Neuronal stem cell (in vitro differentiated cells): Measurements from ENCODE around the gene MTX3.

Source experiments
- DNase-seq: peaks from one replicate; pipeline ENCODE4 v3.0.0-alpha.2; 2013; ENCODE audit warnings: low spot score
- H2AFZ ChIP-seq: one replicate; pipeline ENCODE4 v1.6.1; 2013; ENCODE audit warnings: mild to moderate bottlenecking, low read length, inconsistent platforms
- H2AK5ac ChIP-seq: 2 replicates; pipeline ENCODE4 v1.6.1; 2013; ENCODE audit warnings: low read depth, mild to moderate bottlenecking, inconsistent platforms, low read length, moderate library complexity, mixed read lengths
- H2BK120ac ChIP-seq: 2 replicates; pipeline ENCODE4 v1.6.1; 2013; ENCODE audit warnings: low read depth, mild to moderate bottlenecking, inconsistent platforms, low read length, moderate library complexity, mixed read lengths
- H2BK12ac ChIP-seq: one replicate; pipeline ENCODE4 v1.6.1; 2013; ENCODE audit warnings: low read length, inconsistent platforms
- H2BK15ac ChIP-seq: 2 replicates; pipeline ENCODE4 v1.6.1; 2013; ENCODE audit warnings: mild to moderate bottlenecking, low read length, inconsistent platforms, mixed read lengths
- H2BK5ac ChIP-seq: one replicate; pipeline ENCODE4 v1.6.1; 2013; ENCODE audit warnings: inconsistent platforms, mild to moderate bottlenecking, low read length, moderate library complexity
- H3K14ac ChIP-seq: one replicate; pipeline ENCODE4 v1.6.1; 2013; ENCODE audit warnings: low read length, inconsistent platforms
- H3K18ac ChIP-seq: 2 replicates; pipeline ENCODE4 v1.6.1; 2013; ENCODE audit warnings: low read length, inconsistent platforms
- H3K23ac ChIP-seq: 2 replicates; pipeline ENCODE4 v1.6.1; 2013; ENCODE audit warnings: low read depth, mild to moderate bottlenecking, mixed read lengths, low read length, inconsistent platforms; ENCODE audit not compliant: poor library complexity
- H3K27ac ChIP-seq: replicated peaks from 3 replicates; pipeline ENCODE4 v1.5.1; 2013; ENCODE audit warnings: low read length, inconsistent platforms
- H3K27me3 ChIP-seq, 3 experiments: 2 replicates each; pipeline ENCODE4 v1.6.1; 2013; ENCODE audit warnings: low read length in 3 of 3, mild to moderate bottlenecking in 2 of 3, inconsistent platforms in 1 of 3, low read depth in 1 of 3, mixed read lengths in 1 of 3, moderate library complexity in 1 of 3; ENCODE audit not compliant: control insufficient read depth in 3 of 3, insufficient read depth in 3 of 3
- H3K36me3 ChIP-seq, 2 donors: replicated peaks in 1 of 2; 2 replicates each; pipeline ENCODE4 v1.6.1; 2013; ENCODE audit warnings: low read length in 2 of 2; ENCODE audit not compliant: control insufficient read depth in 2 of 2, insufficient read depth in 2 of 2
- H3K4ac ChIP-seq: 2 replicates; pipeline ENCODE4 v1.6.1; 2013; ENCODE audit warnings: inconsistent platforms, mild to moderate bottlenecking, low read length, moderate library complexity
- H3K4me1 ChIP-seq, 2 donors: 1 replicate in 1 of 2; 2 replicates in 1 of 2; pipeline ENCODE4 v1.6.1; 2013; ENCODE audit warnings: low read length in 2 of 2, low read depth in 1 of 2; ENCODE audit not compliant: control insufficient read depth in 2 of 2, insufficient read depth in 1 of 2
- H3K4me2 ChIP-seq: one replicate; pipeline ENCODE4 v1.6.1; 2013; ENCODE audit warnings: mild to moderate bottlenecking, low read length, inconsistent platforms; ENCODE audit not compliant: insufficient read depth, poor library complexity, severe bottlenecking
- H3K4me3 ChIP-seq, 2 donors: 2 replicates each; pipeline ENCODE4 v1.5.1; 2013; ENCODE audit warnings: low read length in 2 of 2, mild to moderate bottlenecking in 2 of 2, inconsistent platforms in 1 of 2, moderate library complexity in 1 of 2
- H3K79me1 ChIP-seq: one replicate; pipeline ENCODE4 v1.6.1; 2013; ENCODE audit warnings: low read depth, mild to moderate bottlenecking, inconsistent platforms, low read length, moderate library complexity
- H3K9ac ChIP-seq: one replicate; pipeline ENCODE4 v1.6.1; 2013; ENCODE audit warnings: mild to moderate bottlenecking, low read depth, low read length, inconsistent platforms; ENCODE audit not compliant: poor library complexity
- H3K9me3 ChIP-seq, 2 donors: replicated peaks in 1 of 2; 2 replicates each; pipeline versions ENCODE3 to v1.6.1; 2013; ENCODE audit warnings: low read length in 2 of 2, mild to moderate bottlenecking in 2 of 2, inconsistent platforms in 1 of 2, low read depth in 1 of 2, mixed read lengths in 1 of 2, moderate library complexity in 1 of 2; ENCODE audit not compliant: control insufficient read depth in 2 of 2, insufficient read depth in 1 of 2
- H4K8ac ChIP-seq: one replicate; pipeline ENCODE4 v1.6.1; 2013; ENCODE audit warnings: low read depth, mild to moderate bottlenecking, inconsistent platforms, low read length, moderate library complexity
- H4K91ac ChIP-seq: one replicate; pipeline ENCODE4 v1.6.1; 2013; ENCODE audit warnings: low read length, low read depth, mild to moderate bottlenecking, inconsistent platforms; ENCODE audit not compliant: poor library complexity
- WGBS, 2 donors: extraction: QIAGEN DNeasy Blood & Tissue Kit; methylation state at CpG; one replicate each; pipeline ENCODE4 v1.1.7; 2013; ENCODE audit warnings: missing lambda C conversion rate in 2 of 2, mixed read lengths in 1 of 2; ENCODE audit not compliant: insufficient read length in 2 of 2, insufficient replicate concordance in 1 of 2; ENCODE audit errors: extremely low coverage in 2 of 2; 5-methylcytosine and 5-hydroxymethylcytosine counted together

Gene MTX3

DNA sequence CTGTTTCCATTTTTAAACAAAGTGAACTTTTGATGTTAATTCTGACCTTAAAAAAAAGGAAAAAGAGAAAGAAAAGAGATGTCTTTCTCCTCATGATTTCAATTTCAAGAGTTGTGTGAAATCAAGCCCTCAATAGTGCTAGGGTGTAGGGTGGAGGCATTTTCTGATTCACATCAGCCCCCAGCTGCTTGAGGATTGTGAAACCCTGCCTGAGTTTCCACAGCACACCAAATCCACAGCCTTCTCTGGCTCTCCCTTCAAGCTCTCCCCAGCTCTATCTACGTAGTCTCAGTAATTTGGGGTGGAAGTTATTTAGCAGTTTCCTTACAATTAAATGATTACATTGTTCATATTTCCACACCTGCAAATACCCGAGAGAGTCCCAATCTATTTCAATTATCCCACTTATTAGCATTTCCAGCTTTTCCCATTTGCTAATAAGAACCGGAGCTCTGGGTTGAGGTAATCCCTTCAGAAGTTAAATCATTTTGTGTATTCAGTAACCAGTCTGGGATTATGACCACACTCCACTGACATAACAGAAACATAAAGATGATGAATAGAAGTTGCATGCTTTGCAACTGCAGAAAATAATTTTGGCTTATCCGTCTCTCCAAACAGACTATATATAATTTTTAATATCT lies 54.9 kb downstream of the MTX3 start:
- DNase-seq: no peak
- Histone ChIP-seq H3K23ac (no peak overlapping the region), H2AFZ (no peak overlapping the region), H2BK12ac (no peak overlapping the region), H3K79me1 (no peaks in the 10 kb centered on the region), H3K4me3 (no peak overlapping the region), H2BK120ac (no peak overlapping the region), H3K36me3 (no peaks in the 10 kb centered on the region), H3K14ac (no peak overlapping the region), H3K4ac (no peak overlapping the region), H4K91ac (no peak overlapping the region), H3K9ac (no peak overlapping the region), H2BK15ac (no peak overlapping the region), H4K8ac (no peak overlapping the region), H3K27me3 (peaks cover 0 to 4% (median 0%) of the 10 kb centered on the region in 3 experiments), H3K4me2 (no peak overlapping the region), H2AK5ac (no peak overlapping the region), H3K4me1 (no peaks in the 10 kb centered on the region), H3K9me3 (no peaks in the 10 kb centered on the region), H2BK5ac (no peak overlapping the region), H3K27ac (no peak overlapping the region), H3K18ac (no peak overlapping the region)
- WGBS, 2 donors: no CpG with 5 or more reads among the region's 4 CpGs

DNA sequence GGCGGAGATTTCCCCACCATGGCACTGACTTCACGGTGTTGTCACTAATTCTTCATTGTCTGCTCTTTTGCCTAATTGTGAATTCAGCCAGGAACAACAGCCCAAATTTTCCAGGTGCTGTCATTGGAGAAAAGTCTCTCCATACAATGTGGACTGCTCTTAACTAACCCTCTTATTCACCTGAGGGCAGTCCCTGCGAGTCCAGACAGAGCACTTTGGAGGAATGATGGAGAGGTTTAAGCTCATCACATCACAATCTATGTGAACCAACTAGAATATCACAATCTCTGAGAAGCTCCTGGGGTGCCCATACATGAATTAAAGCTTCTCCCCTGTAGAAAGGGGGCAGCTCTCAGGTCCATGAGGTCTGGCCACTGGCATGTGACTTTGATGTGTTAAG lies 56.4 kb downstream of the MTX3 start:
- H3K9ac ChIP-seq: no peak overlapping the region
- no peak overlapping the region for H2BK15ac ChIP-seq
- H3K9me3 ChIP-seq: no peaks in the 10 kb centered on the region
- no peak overlapping the region for H3K27ac ChIP-seq
- no peaks in the 10 kb centered on the region for H3K36me3 ChIP-seq
- H3K23ac ChIP-seq: no peak overlapping the region
- no peak overlapping the region for H2AFZ ChIP-seq
- no peaks in the 10 kb centered on the region for H3K4me1 ChIP-seq
- no peak overlapping the region for H3K18ac ChIP-seq
- H2AK5ac ChIP-seq: no peak overlapping the region
- peaks cover 0 to 4% (median 0%) of the 10 kb centered on the region in 3 experiments for H3K27me3 ChIP-seq
- DNase-seq: no peak
- no peak overlapping the region for H2BK120ac ChIP-seq
- H3K4me2 ChIP-seq: no peak overlapping the region
- no peak overlapping the region for H3K14ac ChIP-seq
- no peaks in the 10 kb centered on the region for H3K79me1 ChIP-seq
- no peak overlapping the region for H3K4ac ChIP-seq
- no peak overlapping the region for H4K91ac ChIP-seq
- no peak overlapping the region for H2BK5ac ChIP-seq
- no CpG with 5 or more reads among the region's 3 CpGs for WGBS, 2 donors
- no peak overlapping the region for H4K8ac ChIP-seq
- no peak overlapping the region for H2BK12ac ChIP-seq
- H3K4me3 ChIP-seq: no peak overlapping the region

DNA sequence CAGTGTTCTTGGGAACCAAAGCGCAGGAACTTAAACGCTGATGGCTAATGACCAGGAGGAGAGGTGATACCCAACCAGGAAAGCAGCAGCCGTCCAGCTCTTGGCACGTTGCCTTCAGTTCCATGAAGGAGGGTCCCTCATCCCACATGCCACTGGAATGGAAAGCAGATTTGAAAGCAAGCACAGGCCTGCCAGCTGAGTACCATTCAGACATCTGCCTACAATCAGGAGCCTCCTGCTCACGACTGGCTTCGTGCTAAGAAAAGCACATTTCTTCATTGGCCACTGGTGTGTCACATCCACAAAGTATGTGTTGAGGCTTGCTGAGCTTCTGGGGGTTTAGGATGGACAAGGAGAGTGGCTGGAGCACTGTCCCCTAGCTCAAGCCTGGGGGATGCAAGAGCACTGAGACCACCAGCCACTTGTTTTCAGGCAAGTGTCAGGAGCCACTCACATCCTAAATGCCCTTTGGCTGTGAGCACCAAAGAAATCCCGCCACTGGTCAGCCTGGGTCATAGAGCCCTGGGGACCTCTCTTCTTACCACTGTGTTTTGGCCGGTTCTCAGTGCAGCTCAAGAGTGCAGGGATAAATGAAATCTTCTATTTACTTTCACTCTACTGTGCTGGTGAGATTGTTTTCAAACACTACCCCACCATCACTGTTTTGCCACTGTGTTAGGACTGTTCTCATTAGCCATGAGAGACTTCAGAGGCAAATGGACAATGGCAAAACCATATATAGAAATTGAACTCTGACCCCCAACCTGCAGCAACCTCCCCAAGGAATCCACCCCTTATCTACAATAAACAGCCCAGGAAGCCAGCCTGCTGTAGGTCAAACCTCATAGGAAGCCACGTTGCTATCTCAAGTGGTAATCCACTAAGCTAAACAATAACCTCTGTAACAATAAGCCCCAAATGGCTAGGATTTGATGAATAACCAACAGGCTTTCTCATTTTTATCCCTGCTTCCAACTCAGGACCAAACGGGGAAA lies 58.3 kb downstream of the MTX3 start:
- no peaks in the 10 kb centered on the region for H3K4me1 ChIP-seq
- no peak overlapping the region for H4K8ac ChIP-seq
- H2BK5ac ChIP-seq: no peak overlapping the region
- H2AK5ac ChIP-seq: no peak overlapping the region
- no peak overlapping the region for H2AFZ ChIP-seq
- WGBS, 2 donors: no CpG with 5 or more reads among the region's 10 CpGs
- H3K27ac ChIP-seq: no peak overlapping the region
- no peak overlapping the region for H3K4me3 ChIP-seq
- H2BK12ac ChIP-seq: no peak overlapping the region
- no peaks in the 10 kb centered on the region for H3K79me1 ChIP-seq
- no peak overlapping the region for H4K91ac ChIP-seq
- H3K9me3 ChIP-seq: no peaks in the 10 kb centered on the region
- no peaks in the 10 kb centered on the region for H3K36me3 ChIP-seq
- peaks cover 0 to 4% (median 0%) of the 10 kb centered on the region in 3 experiments for H3K27me3 ChIP-seq
- H3K9ac ChIP-seq: no peak overlapping the region
- H3K4me2 ChIP-seq: no peak overlapping the region
- no peak for DNase-seq
- H3K14ac ChIP-seq: no peak overlapping the region
- H3K4ac ChIP-seq: no peak overlapping the region
- no peak overlapping the region for H3K23ac ChIP-seq
- no peak overlapping the region for H2BK120ac ChIP-seq
- no peak overlapping the region for H2BK15ac ChIP-seq
- H3K18ac ChIP-seq: no peak overlapping the region

DNA sequence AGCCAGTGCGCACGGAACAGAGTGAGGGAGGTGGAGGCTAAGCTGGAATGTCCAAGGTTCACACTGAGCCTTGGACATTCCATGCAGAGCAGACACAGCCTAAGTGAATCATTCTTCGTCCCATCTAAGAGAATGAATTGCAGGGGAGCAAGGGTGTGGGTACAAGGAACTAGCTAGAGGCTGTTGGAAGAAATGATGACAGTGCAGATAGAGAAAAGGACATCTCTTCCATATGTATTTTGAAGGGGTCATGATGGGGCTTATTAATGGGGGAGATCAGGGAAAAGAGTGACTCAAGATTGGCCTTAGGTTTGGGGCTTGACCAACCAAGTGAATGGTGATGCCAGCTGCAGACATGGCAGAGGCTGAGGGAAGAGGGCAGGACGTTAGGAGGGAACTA lies 59.2 kb downstream of the MTX3 start:
- H3K36me3 ChIP-seq: no peaks in the 10 kb centered on the region
- WGBS, 2 donors: no CpG with 5 or more reads among the region's 4 CpGs
- no peak overlapping the region for H3K4ac ChIP-seq
- no peaks in the 10 kb centered on the region for H3K4me1 ChIP-seq
- no peak overlapping the region for H2BK120ac ChIP-seq
- H2AK5ac ChIP-seq: no peak overlapping the region
- H4K8ac ChIP-seq: no peak overlapping the region
- no peaks in the 10 kb centered on the region for H3K9me3 ChIP-seq
- no peak overlapping the region for H3K27ac ChIP-seq
- H2BK15ac ChIP-seq: no peak overlapping the region
- no peak overlapping the region for H3K9ac ChIP-seq
- no peak for DNase-seq
- H3K79me1 ChIP-seq: no peaks in the 10 kb centered on the region
- H3K27me3 ChIP-seq: peaks cover 0 to 4% (median 0%) of the 10 kb centered on the region in 3 experiments
- H2AFZ ChIP-seq: no peak overlapping the region
- no peak overlapping the region for H3K23ac ChIP-seq
- no peak overlapping the region for H3K4me2 ChIP-seq
- no peak overlapping the region for H3K4me3 ChIP-seq
- no peak overlapping the region for H4K91ac ChIP-seq
- H2BK5ac ChIP-seq: no peak overlapping the region
- H2BK12ac ChIP-seq: no peak overlapping the region
- no peak overlapping the region for H3K18ac ChIP-seq
- H3K14ac ChIP-seq: no peak overlapping the region
